ENCODE results near the gene LYRM4. TPM values are rescaled to one million over a fixed set of nuclear protein-coding genes. Genes with fewer than 3 reads are reported as not detected.
A peak's percentile ranks its signal among the peaks of the same experiment; 100 is the strongest.

LYRM4 gene
- total and polyA plus RNA-seq, 9 of the 15 experiments (the other 6 are each of a cell fraction or from before 2014, with no cell fraction given) = 24.2 to 69.4 (median 41.8) TPM

- POLR2A ChIA-PET = interaction anchor here (0.6 kb wide), 1 partner anchor 585 kb away, joined by 3 read pairs; no protein-coding TSS in a partner anchor
- no peak for FAIRE-seq
- intact Hi-C loops (cut with micrococcal nuclease) = no loop called here
These were observed 133.6 kb downstream of the LYRM4 start for GRCh38 chr6:5127106-5127687.

GRCh38 chr6:5126214-5126613 lies 134.5 kb downstream of the LYRM4 start:
- intact Hi-C loops (cut with micrococcal nuclease) (no loop called here), in situ Hi-C loops (cut with MboI) (loop anchor here (25.0 kb wide), 1 partner anchor 1411 kb away; no protein-coding TSS in a partner anchor)
- FAIRE-seq = no peak
- Histone ChIP-seq H3K9me3 (replicated peaks; ENCODE audit: control insufficient read depth, insufficient read depth, low read depth, low read length) (no peaks in the 10 kb centered on the region), H3K4me2 (ENCODE audit: insufficient read depth, low read length) (no peak overlapping the region), H2AFZ (ENCODE audit: low read depth, low read length) (no peak overlapping the region), H4K20me1 (replicated peaks; ENCODE audit: control insufficient read depth, insufficient read depth, low read length) (0 out of 2 replicates have a peak, but pooled peaks cover 3% of the 10 kb centered on the region), H3K9ac (ENCODE audit: insufficient read depth in 1 of 2, low read depth in 2 of 2, low read length in 2 of 2) (no peak overlapping the region), H3K79me2 (ENCODE audit: control insufficient read depth, insufficient read depth, low read length) (no peaks in the 10 kb centered on the region), H3K36me3 (ENCODE audit: control insufficient read depth, insufficient read depth, low read length) (no peaks in the 10 kb centered on the region), H3K4me3 (no peak overlapping the region), H3K4me1 (replicated peaks in 1 of 2; ENCODE audit: control insufficient read depth in 2 of 2, insufficient read depth in 2 of 2, low read length in 2 of 2) (peaks cover 9 to 13% of the 10 kb centered on the region in 2 experiments; a peak in 4 of 5 replicates), H3K9me1 (ENCODE audit: control insufficient read depth, insufficient read depth, low read length) (peaks cover 2% of the 10 kb centered on the region), H3K27ac (ENCODE audit: extremely low read depth, low read depth, low read length) (no peak overlapping the region), H3K27me3 (ENCODE audit: control insufficient read depth in 2 of 2, insufficient read depth in 2 of 2, low read length in 2 of 2) (no peaks in the 10 kb centered on the region)
- no peak for DNase-seq (ENCODE audit: extremely low read depth in 1 of 4, low spot score in 3 of 4)
- ChIA-PET POLR2A (interaction anchor here (0.6 to 1.3 kb wide), 2 partner anchors 19 to 829 kb away, joined by 3 to 4 read pairs; no protein-coding TSS in a partner anchor), CTCF (ENCODE audit: low intra/inter-chr PET ratio) (no interaction called here)
- ATAC-seq = no peak
- BruUV-seq (replicated peaks) = no TSS peak
- TF ChIP-seq KLF16 (IDR thresholded peaks at IDR 0.05) (no peak), SMAD4 (CRISPR knock-in tag; conservative IDR thresholded peaks at IDR 0.05) (no peak), ZNF592 (IDR thresholded peaks at IDR 0.05) (no peak), PYGO2 (tag; IDR thresholded peaks at IDR 0.05) (no peak), SLC30A9 (CRISPR knock-in tag; IDR thresholded peaks at IDR 0.05) (no peak)
- WGBS (ENCODE audit: insufficient coverage, low coverage, missing lambda C conversion rate) = 37% methylated on average over 4 of the region's 4 CpGs

More at GRCh38 chr6:5127106-5127687, 133.6 kb downstream of the LYRM4 start:
- BruUV-seq (replicated peaks) = no TSS peak
- Histone ChIP-seq H3K9ac (ENCODE audit: insufficient read depth in 1 of 2, low read depth in 2 of 2, low read length in 2 of 2) (no peak overlapping the region), H4K20me1 (replicated peaks; ENCODE audit: control insufficient read depth, insufficient read depth, low read length) (0 out of 2 replicates have a peak, but pooled peaks cover 6% of the 10 kb centered on the region), H3K27me3 (ENCODE audit: control insufficient read depth in 2 of 2, insufficient read depth in 2 of 2, low read length in 2 of 2) (no peaks in the 10 kb centered on the region), H3K9me3 (replicated peaks; ENCODE audit: control insufficient read depth, insufficient read depth, low read depth, low read length) (no peaks in the 10 kb centered on the region), H3K36me3 (ENCODE audit: control insufficient read depth, insufficient read depth, low read length) (no peaks in the 10 kb centered on the region), H3K4me3 (no peak overlapping the region), H3K27ac (ENCODE audit: extremely low read depth, low read depth, low read length) (no peak overlapping the region), H3K79me2 (ENCODE audit: control insufficient read depth, insufficient read depth, low read length) (no peaks in the 10 kb centered on the region), H3K4me2 (ENCODE audit: insufficient read depth, low read length) (no peak overlapping the region), H3K9me1 (ENCODE audit: control insufficient read depth, insufficient read depth, low read length) (peaks cover 2% of the 10 kb centered on the region), H3K4me1 (replicated peaks in 1 of 2; ENCODE audit: control insufficient read depth in 2 of 2, insufficient read depth in 2 of 2, low read length in 2 of 2) (peaks cover 9 to 13% of the 10 kb centered on the region in 2 experiments; a peak in 4 of 5 replicates), H2AFZ (ENCODE audit: low read depth, low read length) (no peak overlapping the region)
- no peak for TF ChIP-seq SMAD3 (CRISPR knock-in tag; conservative IDR thresholded peaks at IDR 0.05)
- no peak for TF ChIP-seq ZNF75A (CRISPR knock-in tag; IDR thresholded peaks at IDR 0.05)
- TF ChIP-seq CEBPB (tag; IDR thresholded peaks at IDR 0.05) = peak; percentile 80
- TF ChIP-seq ZKSCAN3 (CRISPR knock-in tag; IDR thresholded peaks at IDR 0.05) = no peak
- TF ChIP-seq CEBPG (CRISPR knock-in tag; IDR thresholded peaks at IDR 0.05) = no peak
- TF ChIP-seq CEBPG (tag; conservative IDR thresholded peaks at IDR 0.05 in 1 of 2, IDR thresholded peaks at IDR 0.05 in 1 of 2) = peak; percentile 33 to 68; a peak in 2 of 4 replicates
- TF ChIP-seq GABPB1 (CRISPR knock-in tag; IDR thresholded peaks at IDR 0.05) = no peak
- no peak for TF ChIP-seq MCM3 (IDR thresholded peaks at IDR 0.05)
- ATAC-seq (no peak), DNase-seq (ENCODE audit: extremely low read depth in 1 of 4, low spot score in 3 of 4) (no peak)
- 76% methylated on average over 8 of the region's 8 CpGs for WGBS (ENCODE audit: insufficient coverage, low coverage, missing lambda C conversion rate)
- in situ Hi-C loops (cut with MboI) = loop anchor here (25.0 kb wide), 1 partner anchor 1410 kb away; no protein-coding TSS in a partner anchor
- CTCF ChIA-PET (ENCODE audit: low intra/inter-chr PET ratio) = no interaction called here

Measured in K562 (cell line).